DND-41 (cell line): ENCODE measurements around the gene PALM.
"Not testable (repeated sequence)": the region's sequence is repeated elsewhere in the genome, so short reads cannot be mapped to it uniquely, and the experiment has no call there.

Source experiments
- ATAC-seq: fragments of 200-7000 bp; cut with Tn5 transposase; 3 replicates; pipeline ENCODE4 v1.9.1; 2021; ENCODE audit warnings: low read depth; ENCODE audit not compliant: insufficient read depth
- DNase-seq: peaks from one replicate; pipeline ENCODE4 v3.0.0-alpha.2; 2020
- H2AFZ ChIP-seq: 2 replicates; pipeline ENCODE4 v1.6.0; 2012; ENCODE audit warnings: low read depth, low read length
- H3K27ac ChIP-seq: 2 replicates; pipeline ENCODE4 v1.5.1; 2012; ENCODE audit warnings: low read length, inconsistent platforms
- H3K27me3 ChIP-seq: fragments of 200-600 bp; sonication (generic); 2 replicates; pipeline ENCODE4 v1.6.0; 2012; ENCODE audit warnings: low read length, mild to moderate bottlenecking, inconsistent platforms; ENCODE audit not compliant: insufficient read depth, poor library complexity
- H3K36me3 ChIP-seq: 2 replicates; pipeline ENCODE4 v1.5.1; 2012; ENCODE audit warnings: low read length, inconsistent platforms; ENCODE audit not compliant: insufficient read depth
- H3K4me1 ChIP-seq: 2 replicates; pipeline ENCODE4 v1.5.1; 2012; ENCODE audit warnings: mild to moderate bottlenecking, low read length; ENCODE audit not compliant: insufficient read depth
- H3K4me2 ChIP-seq: 2 replicates; pipeline ENCODE4 v1.6.0; 2012; ENCODE audit warnings: mild to moderate bottlenecking, moderate library complexity, low read length, inconsistent platforms; ENCODE audit not compliant: insufficient read depth
- H3K4me3 ChIP-seq, 2 experiments: fragments of 200-600 bp in 1 of 2; shearing (Covaris generic) in 1 of 2; 2 replicates each; pipeline ENCODE4 v1.5.1; 2012 to 2016; ENCODE audit warnings: inconsistent platforms in 2 of 2, low read length in 2 of 2, mild to moderate bottlenecking in 2 of 2, low read depth in 1 of 2, moderate library complexity in 1 of 2
- H3K79me2 ChIP-seq: 2 replicates; pipeline ENCODE4 v1.6.0; 2012; ENCODE audit warnings: low read length, inconsistent platforms; ENCODE audit not compliant: insufficient read depth
- H3K9ac ChIP-seq: 2 replicates; pipeline ENCODE4 v1.6.0; 2012; ENCODE audit warnings: low read depth, mild to moderate bottlenecking, inconsistent platforms, low read length, moderate library complexity
- H3K9me3 ChIP-seq: 2 replicates; pipeline ENCODE4 v1.5.1; 2012; ENCODE audit warnings: low read length, moderate library complexity, mild to moderate bottlenecking, inconsistent platforms; ENCODE audit not compliant: insufficient read depth, severe bottlenecking
- H4K20me1 ChIP-seq: 2 replicates; pipeline ENCODE4 v1.6.0; 2012; ENCODE audit warnings: low read length; ENCODE audit not compliant: insufficient read depth
- EZH2 ChIP-seq: IDR thresholded peaks from 3 replicates; pipeline ENCODE4 v1.6.1; 2012; ENCODE audit warnings: borderline replicate concordance, low read depth, mild to moderate bottlenecking, moderate library complexity, low read length, inconsistent platforms; ENCODE audit not compliant: severe bottlenecking
- TF ChIP-seq, protein P1 (sequence below): IDR thresholded peaks from 2 replicates; pipeline ENCODE4 v1.5.1; 2012; ENCODE audit warnings: borderline replicate concordance, low read length, moderate library complexity, mild to moderate bottlenecking; ENCODE audit not compliant: poor library complexity, severe bottlenecking; ENCODE audit errors: extremely low read depth

Gene PALM

DNA sequence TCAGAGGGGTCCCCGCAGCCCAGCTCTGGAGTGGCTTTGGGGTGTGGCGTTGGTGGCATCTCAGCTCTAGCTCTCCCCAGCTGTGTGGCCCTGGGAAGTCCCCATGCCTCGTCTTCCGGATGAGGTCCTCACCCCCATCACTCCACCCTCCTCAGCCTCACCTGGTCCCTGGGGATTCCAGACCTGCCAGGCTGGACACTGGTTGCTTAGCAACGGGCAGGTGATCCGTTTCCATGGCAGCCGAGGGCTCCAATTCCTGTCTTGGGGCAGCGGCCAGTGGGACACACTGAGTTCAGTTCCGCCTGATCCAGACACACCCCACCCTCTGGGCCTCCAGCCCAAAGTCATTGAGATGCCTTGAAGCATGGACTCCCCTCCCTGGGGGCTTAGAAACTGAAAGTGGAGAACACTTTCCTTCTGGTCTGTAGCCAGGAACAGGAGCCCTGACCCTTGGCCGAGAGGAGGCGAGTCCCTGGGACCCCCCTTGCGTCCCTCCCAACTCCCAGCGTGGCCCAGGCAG is 34.5 kb downstream of the PALM start:
- Histone ChIP-seq H3K36me3 (no peaks in the 10 kb centered on the region), H3K27ac (no peak overlapping the region), H3K4me3 (no peak overlapping the region), H3K79me2 (no peaks in the 10 kb centered on the region), H3K4me2 (no peak overlapping the region), H2AFZ (no peak overlapping the region), H3K4me1 (no peaks in the 10 kb centered on the region), H3K9ac (no peak overlapping the region), H4K20me1 (no peaks in the 10 kb centered on the region), H3K9me3 (peaks cover 9% of the 10 kb centered on the region), H3K27me3 (no peaks in the 10 kb centered on the region)
- TF ChIP-seq, protein P1, sequence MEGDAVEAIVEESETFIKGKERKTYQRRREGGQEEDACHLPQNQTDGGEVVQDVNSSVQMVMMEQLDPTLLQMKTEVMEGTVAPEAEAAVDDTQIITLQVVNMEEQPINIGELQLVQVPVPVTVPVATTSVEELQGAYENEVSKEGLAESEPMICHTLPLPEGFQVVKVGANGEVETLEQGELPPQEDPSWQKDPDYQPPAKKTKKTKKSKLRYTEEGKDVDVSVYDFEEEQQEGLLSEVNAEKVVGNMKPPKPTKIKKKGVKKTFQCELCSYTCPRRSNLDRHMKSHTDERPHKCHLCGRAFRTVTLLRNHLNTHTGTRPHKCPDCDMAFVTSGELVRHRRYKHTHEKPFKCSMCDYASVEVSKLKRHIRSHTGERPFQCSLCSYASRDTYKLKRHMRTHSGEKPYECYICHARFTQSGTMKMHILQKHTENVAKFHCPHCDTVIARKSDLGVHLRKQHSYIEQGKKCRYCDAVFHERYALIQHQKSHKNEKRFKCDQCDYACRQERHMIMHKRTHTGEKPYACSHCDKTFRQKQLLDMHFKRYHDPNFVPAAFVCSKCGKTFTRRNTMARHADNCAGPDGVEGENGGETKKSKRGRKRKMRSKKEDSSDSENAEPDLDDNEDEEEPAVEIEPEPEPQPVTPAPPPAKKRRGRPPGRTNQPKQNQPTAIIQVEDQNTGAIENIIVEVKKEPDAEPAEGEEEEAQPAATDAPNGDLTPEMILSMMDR: no peak
- no peak for TF ChIP-seq EZH2
- DNase-seq: no peak
- no peak for ATAC-seq

GRCh38 chr19:745138-745537 is 36.4 kb downstream of the PALM start:
- H4K20me1 ChIP-seq, H3K79me2 ChIP-seq, H3K4me1 ChIP-seq, H2AFZ ChIP-seq, H3K4me2 ChIP-seq, H3K9ac ChIP-seq, H3K4me3 ChIP-seq, DNase-seq, H3K27me3 ChIP-seq, ATAC-seq, H3K9me3 ChIP-seq, H3K36me3 ChIP-seq, H3K27ac ChIP-seq: not testable (repeated sequence)

DNA sequence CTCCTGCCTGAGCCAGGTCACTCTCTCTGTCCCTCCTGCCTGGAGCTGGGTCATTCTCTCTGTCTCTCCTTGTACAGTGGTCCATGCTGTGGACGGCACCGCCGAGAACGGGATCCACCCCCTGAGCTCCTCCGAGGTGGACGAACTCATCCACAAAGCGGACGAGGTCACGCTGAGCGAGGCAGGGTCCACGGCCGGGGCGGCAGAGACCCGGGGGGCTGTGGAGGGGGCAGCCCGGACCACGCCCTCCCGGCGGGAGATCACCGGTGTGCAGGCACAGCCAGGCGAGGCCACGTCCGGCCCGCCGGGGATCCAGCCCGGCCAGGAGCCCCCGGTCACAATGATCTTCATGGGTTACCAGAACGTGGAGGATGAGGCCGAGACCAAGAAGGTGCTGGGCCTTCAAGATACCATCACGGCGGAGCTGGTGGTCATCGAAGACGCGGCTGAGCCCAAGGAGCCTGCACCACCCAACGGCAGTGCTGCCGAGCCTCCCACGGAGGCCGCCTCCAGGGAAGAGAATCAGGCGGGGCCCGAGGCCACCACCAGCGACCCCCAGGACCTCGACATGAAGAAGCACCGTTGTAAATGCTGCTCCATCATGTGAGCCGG is 37.6 kb downstream of the PALM start:
- ATAC-seq (no peak), DNase-seq (no peak)
- H3K9ac ChIP-seq: no peak overlapping the region
- no peak overlapping the region for H3K4me3 ChIP-seq
- no peak overlapping the region for H2AFZ ChIP-seq
- H3K4me1 ChIP-seq: no peaks in the 10 kb centered on the region
- H3K9me3 ChIP-seq: peaks cover 9% of the 10 kb centered on the region
- no peaks in the 10 kb centered on the region for H4K20me1 ChIP-seq
- no peak overlapping the region for H3K27ac ChIP-seq
- H3K4me2 ChIP-seq: no peak overlapping the region
- TF ChIP-seq EZH2: no peak
- TF ChIP-seq, protein P1: no peak
- H3K79me2 ChIP-seq: no peaks in the 10 kb centered on the region
- H3K36me3 ChIP-seq: no peaks in the 10 kb centered on the region
- no peaks in the 10 kb centered on the region for H3K27me3 ChIP-seq

DNA sequence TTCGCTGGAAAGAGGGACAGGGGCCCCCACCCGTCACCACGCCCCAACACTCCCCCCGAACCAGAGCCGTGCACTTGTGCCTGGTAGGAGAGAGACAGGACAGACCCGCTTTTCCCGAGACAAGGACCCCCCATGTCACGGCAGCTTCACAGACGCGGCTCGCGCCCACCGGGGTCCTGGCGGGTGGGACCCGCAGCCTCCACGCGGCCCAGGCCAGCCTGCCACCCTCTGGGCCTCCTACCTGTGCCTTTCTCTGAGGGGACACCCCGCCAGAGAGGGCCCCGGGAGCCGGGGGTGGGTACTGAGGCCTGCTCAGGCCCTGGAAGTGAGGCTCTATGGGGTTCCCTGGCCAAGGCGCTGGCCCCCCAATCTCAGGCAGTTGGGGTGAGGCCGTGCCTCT is 38.2 kb downstream of the PALM start:
- no peak for ATAC-seq
- no peak overlapping the region for H3K4me3 ChIP-seq
- peaks cover 9% of the 10 kb centered on the region for H3K9me3 ChIP-seq

More for the DNA sequence above, 38.2 kb downstream of the PALM start:
- TF ChIP-seq EZH2: no peak
- TF ChIP-seq, protein P1: no peak
- Histone ChIP-seq H3K4me2 (no peak overlapping the region), H3K9ac (no peak overlapping the region), H3K4me1 (no peaks in the 10 kb centered on the region), H3K36me3 (no peaks in the 10 kb centered on the region), H2AFZ (no peak overlapping the region), H3K27ac (no peak overlapping the region), H4K20me1 (no peaks in the 10 kb centered on the region), H3K27me3 (no peaks in the 10 kb centered on the region), H3K79me2 (no peaks in the 10 kb centered on the region)
- DNase-seq: no peak
